Progenitor cell of endocrine pancreas (in vitro differentiated cells): Measurements from ENCODE around the gene HRH3. TPM values are rescaled to one million over a fixed set of nuclear protein-coding genes. Genes with fewer than 3 reads are reported as not detected.

Experiments used
- DNase-seq: peaks from one replicate; pipeline ENCODE4 v3.0.0; 2021; ENCODE audit warnings: low spot score; ENCODE audit not compliant: unreplicated experiment
- H3K27ac Mint-ChIP-seq: 2 replicates; pipeline ENCODE4 v1.8.0; 2021; ENCODE audit warnings: mild to moderate bottlenecking, moderate library complexity, mixed read lengths
- H3K27me3 Mint-ChIP-seq: 2 replicates; pipeline ENCODE4 v1.8.0; 2021; ENCODE audit warnings: mixed read lengths
- H3K36me3 Mint-ChIP-seq: 2 replicates; pipeline ENCODE4 v1.8.0; 2022; ENCODE audit warnings: mixed read lengths; ENCODE audit not compliant: insufficient read depth
- H3K4me1 Mint-ChIP-seq: 2 replicates; pipeline ENCODE4 v1.8.0; 2021; ENCODE audit warnings: low read depth, mixed read lengths
- H3K4me3 Mint-ChIP-seq: 2 replicates; pipeline ENCODE4 v1.8.0; 2021; ENCODE audit warnings: low read depth, mild to moderate bottlenecking, moderate library complexity, mixed read lengths
- H3K9me3 Mint-ChIP-seq: 2 replicates; pipeline ENCODE4 v1.8.0; 2021; ENCODE audit warnings: low read depth, mixed read lengths
- CTCF ChIP-seq: fragments of 200-600 bp; sonication (generic); IDR thresholded peaks from one replicate; pipeline ENCODE4 v1.5.0; 2021; ENCODE audit warnings: antibody characterized with exemption, mild to moderate bottlenecking; ENCODE audit not compliant: unreplicated experiment
- total RNA-seq: library from RNA; stranded (reverse); gene quantifications from 2 replicates; pipeline ENCODE4 v1.2.1, GENCODE V29; 2021

The HRH3 gene
- total RNA-seq, 1 donor from 2014 or later, result 0.10 TPM

- Mint-ChIP-seq H3K27ac (no peak overlapping the region), H3K4me1 (no peaks in the 10 kb centered on the region), H3K36me3 (no peaks in the 10 kb centered on the region), H3K9me3 (no peaks in the 10 kb centered on the region), H3K4me3 (no peak overlapping the region), H3K27me3 (peaks cover 60% of the 10 kb centered on the region)
- no peak for DNase-seq
- TF ChIP-seq CTCF, result no peak
These were observed 1.9 kb downstream of the HRH3 start for GRCh38 chr20:62217913-62218773.

GRCh38 chr20:62216636-62217566, 3.2 kb downstream of the HRH3 start:
- Mint-ChIP-seq H3K36me3 (no peaks in the 10 kb centered on the region), H3K4me3 (no peak overlapping the region), H3K4me1 (peaks cover 2% of the 10 kb centered on the region), H3K9me3 (no peaks in the 10 kb centered on the region), H3K27ac (no peak overlapping the region), H3K27me3 (peaks cover 54% of the 10 kb centered on the region)
- no peak for DNase-seq
- TF ChIP-seq CTCF, result no peak

GRCh38 chr20:62215991-62216635, 4.0 kb downstream of the HRH3 start:
- H3K27ac Mint-ChIP-seq, result no peak overlapping the region
- TF ChIP-seq CTCF, result no peak
- H3K27me3 Mint-ChIP-seq, result peaks cover 46% of the 10 kb centered on the region
- no peak overlapping the region for H3K4me3 Mint-ChIP-seq
- no peak for DNase-seq
- no peaks in the 10 kb centered on the region for H3K9me3 Mint-ChIP-seq
- H3K4me1 Mint-ChIP-seq, result peaks cover 2% of the 10 kb centered on the region
- H3K36me3 Mint-ChIP-seq, result no peaks in the 10 kb centered on the region

- Mint-ChIP-seq H3K4me3 (no peak overlapping the region), H3K27me3 (peaks cover 40% of the 10 kb centered on the region), H3K36me3 (no peaks in the 10 kb centered on the region), H3K27ac (no peak overlapping the region), H3K4me1 (peaks cover 2% of the 10 kb centered on the region), H3K9me3 (no peaks in the 10 kb centered on the region)
- no peak for TF ChIP-seq CTCF
- DNase-seq, result no peak
These were observed 4.8 kb downstream of the HRH3 start for GRCh38 chr20:62215020-62215990.
